Activated CD8-positive, alpha-beta memory T cell treated with anti-CD3 and anti-CD28 coated beads, Interleukin-2, amount 50 U/mL, for 1 hour (primary cell): ENCODE results near the gene C1orf21.

Source experiments
- DNase-seq: peaks from one replicate; pipeline ENCODE4 v3.0.0-alpha.2; 2020; ENCODE audit errors: extremely low read depth

C1orf21 gene

DNA sequence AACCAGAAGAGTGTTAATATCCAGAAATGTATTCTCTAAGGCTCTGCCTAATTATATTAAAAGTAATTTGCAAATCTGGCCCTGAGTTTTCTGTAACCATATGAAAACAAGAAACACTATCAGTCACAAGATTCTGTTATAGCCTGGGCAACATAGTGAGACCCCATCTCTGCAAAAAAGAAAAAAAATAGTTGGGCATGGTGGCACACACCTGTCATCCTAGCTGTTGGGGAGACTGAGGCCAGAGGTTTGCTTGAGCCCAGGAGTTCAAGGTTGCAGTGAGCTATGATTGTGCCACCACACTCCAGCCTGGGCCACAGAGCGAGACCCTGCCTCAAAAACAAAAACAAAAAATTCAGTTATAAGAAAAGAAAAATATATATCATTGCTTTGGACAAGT is 25.6 kb downstream of the C1orf21 start:
- no peak for DNase-seq

DNA sequence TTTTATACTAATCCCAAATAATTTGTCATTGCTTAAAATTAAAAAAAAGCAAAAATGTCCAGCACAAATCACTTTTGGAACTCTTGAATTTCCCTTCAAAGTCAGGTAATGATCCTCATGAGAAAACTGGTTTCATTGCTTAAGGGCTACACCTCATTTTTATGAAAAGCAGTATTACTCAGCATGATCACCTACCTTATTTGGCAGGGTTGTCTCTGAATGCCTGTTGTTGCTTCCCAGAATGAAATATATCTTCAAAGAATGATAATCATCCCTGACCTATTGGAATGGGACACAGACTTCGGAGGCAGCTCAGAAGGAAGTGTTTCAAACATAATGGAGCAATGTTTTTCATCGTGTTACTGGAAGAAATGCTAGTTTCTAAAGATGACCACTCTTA is 29.7 kb downstream of the C1orf21 start:
- DNase-seq, result no peak

- DNase-seq, result no peak
Measured at GRCh38 chr1:184416946-184417345, 30.1 kb downstream of the C1orf21 start.

DNA sequence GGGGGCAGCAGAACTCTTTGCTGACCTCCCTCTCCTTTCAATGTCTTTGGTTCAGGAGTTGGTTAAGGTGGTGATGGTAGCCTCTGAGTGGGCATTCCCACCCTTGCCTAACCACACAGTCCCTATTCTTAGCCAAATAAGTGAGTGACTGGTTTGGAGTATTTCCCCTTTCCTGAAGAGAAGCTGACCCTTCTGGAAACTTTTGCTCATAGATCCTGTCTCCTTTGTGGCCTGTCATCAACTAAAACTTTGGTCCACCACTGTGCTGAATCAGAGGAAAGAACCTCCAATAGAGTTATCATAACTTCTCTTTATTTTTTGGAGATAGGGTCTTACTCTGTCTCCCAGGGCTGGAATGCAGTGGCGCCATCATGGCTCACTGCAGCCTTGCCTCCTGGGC is 31.1 kb downstream of the C1orf21 start:
- DNase-seq, result no peak

GRCh38 chr1:184418652-184419349 is 32.0 kb downstream of the C1orf21 start:
- no peak for DNase-seq

GRCh38 chr1:184419350-184420161 is 32.7 kb downstream of the C1orf21 start:
- DNase-seq, result no peak

GRCh38 chr1:184422490-184423233 is 35.8 kb downstream of the C1orf21 start:
- DNase-seq, result no peak

GRCh38 chr1:184423649-184424048 is 36.8 kb downstream of the C1orf21 start:
- DNase-seq, result no peak

DNA sequence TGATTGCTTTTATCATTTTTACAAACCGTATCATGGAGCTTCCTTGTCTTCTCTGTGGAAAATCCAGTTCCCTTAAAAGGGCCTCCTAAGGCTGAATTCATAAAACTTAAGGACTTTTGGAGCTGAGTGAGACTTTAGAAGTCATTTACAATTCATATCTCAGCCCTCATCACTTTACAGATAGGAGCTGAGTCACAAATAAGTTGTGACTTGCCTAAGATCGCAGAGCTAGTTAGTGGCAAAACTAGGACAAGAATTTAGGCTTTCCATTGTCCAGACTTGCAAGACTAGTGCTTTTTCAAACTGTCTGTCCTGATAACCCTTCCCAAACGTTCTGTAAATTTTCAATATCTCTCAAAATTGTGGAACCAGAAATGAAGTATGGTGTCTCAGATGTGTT is 37.3 kb downstream of the C1orf21 start:
- DNase-seq, result no peak

GRCh38 chr1:184424945-184425344 is 38.1 kb downstream of the C1orf21 start:
- DNase-seq, result no peak

DNA sequence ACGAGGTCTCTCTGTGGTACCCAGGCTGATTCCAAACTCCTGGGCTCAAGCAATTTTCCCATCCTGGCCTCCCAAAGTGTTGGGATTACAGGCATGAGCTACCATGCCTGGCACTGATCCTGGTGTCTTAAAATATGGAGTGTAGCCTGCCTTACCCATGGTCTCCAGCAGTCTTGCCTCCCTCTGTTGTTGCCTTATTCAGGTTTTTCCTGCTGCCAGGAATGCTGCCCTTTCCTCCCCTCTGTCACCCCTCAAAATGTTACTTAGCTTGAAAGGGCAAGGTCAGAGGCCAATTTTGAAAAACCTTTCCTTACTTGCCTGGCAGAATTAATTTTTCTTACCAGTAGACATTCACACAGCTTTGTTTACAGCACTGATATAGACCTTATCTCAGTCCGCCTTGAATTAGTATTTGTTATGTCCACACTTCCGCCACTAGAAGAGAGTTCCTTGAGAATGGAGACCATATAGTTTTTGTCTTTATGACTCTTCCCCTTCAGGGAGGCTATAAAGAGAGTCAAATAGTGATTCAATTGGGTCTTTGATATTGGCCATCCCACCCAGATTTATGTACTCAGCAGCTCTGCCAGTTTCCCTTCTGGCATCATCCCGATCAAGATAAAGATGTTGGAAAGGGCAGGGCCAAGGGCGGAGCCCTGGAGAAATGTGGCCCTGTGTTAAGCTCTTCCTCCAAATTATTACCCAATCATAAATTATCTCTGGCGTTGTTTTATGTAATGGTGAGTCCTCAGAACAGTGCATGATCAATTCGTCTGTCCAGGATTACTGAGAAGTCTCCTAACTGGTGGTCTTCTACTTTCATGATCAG is 38.8 kb downstream of the C1orf21 start:
- DNase-seq, result no peak

DNA sequence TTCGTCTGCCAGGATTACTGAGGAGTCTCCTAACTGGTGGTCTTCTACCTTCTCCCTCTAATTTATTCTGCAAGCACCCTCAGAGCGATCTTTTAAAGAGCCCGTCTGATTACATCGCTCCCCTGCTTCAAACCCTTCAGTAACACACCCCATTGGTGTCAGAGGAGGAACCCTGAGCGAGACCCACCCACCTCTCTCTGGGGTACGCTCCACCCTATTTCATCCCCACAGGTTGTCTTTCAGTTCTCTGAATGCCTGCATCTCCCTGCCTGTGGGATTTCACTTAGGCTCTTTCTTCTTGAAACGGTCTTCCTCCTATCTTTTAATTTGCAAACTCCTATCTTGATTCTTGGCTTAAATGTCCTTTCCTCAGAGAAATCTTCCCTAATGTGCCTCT is 39.4 kb downstream of the C1orf21 start:
- DNase-seq, result no peak

DNA sequence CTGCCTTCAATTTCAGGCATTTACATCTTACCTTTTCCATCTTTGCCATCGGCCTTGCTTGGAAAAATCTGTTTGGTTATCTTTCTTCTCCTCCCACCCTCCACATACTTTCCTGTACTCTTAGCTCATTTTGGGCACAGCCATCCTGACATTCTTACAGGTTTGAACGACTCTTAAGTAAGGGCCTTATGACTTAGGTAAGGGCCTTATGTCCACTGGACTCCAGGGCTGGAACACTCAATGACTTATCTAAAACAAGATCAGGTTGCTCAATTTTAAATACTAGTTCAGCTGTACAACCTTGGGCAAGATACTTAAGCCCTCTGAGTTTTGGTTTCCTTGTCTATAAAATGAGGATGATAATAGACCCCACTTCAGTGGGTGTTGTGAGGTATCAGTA is 40.9 kb downstream of the C1orf21 start:
- DNase-seq, result no peak

DNA sequence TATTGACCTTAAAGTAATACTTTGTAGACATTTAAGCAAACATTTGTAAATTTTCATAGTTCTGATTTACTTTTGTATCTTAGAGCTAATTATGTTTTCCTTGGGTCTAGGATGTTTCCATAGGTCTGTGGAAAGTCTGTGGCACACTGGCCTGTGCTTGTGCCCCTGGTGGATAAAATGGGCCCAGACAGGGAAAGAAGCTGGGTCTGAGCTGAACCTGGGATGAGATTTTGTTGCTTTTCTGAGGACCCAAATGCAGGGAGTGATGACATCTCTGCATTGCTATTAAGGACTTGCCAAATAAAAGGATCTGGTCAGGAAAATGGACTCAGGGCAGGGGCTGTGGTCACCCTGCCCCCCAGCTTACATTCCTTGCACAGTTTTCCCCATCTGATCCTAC is 41.8 kb downstream of the C1orf21 start:
- DNase-seq, result no peak

GRCh38 chr1:184429335-184429734 is 42.5 kb downstream of the C1orf21 start:
- DNase-seq, result no peak

DNA sequence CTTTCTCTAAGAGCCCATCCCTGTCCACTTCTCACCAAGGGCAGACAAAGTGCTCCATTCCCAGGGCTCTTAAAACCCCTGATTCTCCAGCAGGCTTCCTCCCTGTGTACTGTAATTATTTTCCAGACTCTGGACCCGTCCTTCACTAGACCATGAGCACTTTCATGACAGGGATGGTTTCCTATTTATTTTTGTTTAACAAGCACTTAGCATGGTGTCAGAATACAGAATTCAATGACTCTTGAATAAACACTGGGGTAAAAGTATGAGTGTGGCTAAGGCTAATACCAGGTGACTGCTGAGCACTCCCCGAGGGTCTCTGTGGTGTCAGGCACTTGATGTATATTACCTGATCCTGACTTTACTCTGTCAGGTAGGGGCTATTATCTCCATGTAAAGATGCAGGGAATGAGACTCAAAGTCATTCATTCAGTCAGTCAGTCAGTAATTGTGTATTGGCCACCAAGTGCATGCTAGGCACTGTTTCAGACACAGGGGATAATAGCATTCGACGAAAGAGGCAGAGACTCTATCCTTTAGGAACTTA is 47.2 kb downstream of the C1orf21 start:
- DNase-seq, result no peak

GRCh38 chr1:184437291-184437690 is 50.5 kb downstream of the C1orf21 start:
- DNase-seq, result no peak

- no peak for DNase-seq
Measured at GRCh38 chr1:184438363-184438762, 51.5 kb downstream of the C1orf21 start.

- DNase-seq, result no peak
Measured at GRCh38 chr1:184442260-184442659, 55.4 kb downstream of the C1orf21 start.

DNA sequence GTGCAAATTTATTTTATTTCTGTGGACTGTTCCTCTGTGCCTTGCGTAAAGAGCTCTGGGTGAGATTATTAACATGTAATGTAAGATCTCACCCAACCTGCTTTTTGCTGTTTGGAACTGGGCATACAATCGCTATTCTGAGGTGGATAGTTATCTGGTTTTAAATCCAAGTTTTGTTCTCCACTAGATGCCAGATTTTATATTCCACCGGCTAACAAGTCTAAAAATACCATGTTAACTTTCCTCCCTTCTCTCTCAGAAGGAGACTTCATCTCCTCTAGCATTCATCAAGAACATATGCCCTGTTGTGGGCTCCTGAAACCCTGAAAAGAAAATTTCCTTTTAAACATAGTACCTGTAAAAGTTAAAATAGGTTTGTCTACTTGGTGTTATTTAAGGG is 56.4 kb downstream of the C1orf21 start:
- DNase-seq, result no peak

DNA sequence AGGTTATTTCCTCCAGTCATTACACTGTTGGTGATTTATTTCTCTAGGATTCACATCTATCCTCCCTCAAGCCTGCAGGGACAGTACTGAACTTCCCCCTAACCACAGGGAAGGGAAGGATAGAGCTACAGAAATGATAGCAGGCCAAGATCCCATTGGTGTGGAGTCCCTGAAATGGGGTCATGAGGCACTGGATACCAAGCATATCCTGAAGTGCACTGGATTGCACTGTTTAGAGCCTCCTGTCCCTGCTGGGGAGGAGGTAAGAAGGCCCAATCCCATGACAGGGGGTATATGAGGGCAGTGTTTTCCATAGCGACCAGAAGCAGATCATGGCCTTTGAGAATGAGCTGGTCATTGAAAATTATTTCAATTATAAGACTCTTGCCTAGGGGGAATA is 56.8 kb downstream of the C1orf21 start:
- DNase-seq, result no peak

- DNase-seq, result no peak
Measured at GRCh38 chr1:184445997-184446396, 59.2 kb downstream of the C1orf21 start.
